HCEC 1CT (cell line): Measurements from ENCODE around the gene AVL9.
A peak's percentile ranks its signal among the peaks of the same experiment; 100 is the strongest.
"Not testable (repeated sequence)": the region's sequence is repeated elsewhere in the genome, so short reads cannot be mapped to it uniquely, and the experiment has no call there.

ENCODE experiments used
- DNase-seq: peaks from one replicate; pipeline ENCODE4 v3.0.0-alpha.2; 2017

The AVL9 gene

DNA sequence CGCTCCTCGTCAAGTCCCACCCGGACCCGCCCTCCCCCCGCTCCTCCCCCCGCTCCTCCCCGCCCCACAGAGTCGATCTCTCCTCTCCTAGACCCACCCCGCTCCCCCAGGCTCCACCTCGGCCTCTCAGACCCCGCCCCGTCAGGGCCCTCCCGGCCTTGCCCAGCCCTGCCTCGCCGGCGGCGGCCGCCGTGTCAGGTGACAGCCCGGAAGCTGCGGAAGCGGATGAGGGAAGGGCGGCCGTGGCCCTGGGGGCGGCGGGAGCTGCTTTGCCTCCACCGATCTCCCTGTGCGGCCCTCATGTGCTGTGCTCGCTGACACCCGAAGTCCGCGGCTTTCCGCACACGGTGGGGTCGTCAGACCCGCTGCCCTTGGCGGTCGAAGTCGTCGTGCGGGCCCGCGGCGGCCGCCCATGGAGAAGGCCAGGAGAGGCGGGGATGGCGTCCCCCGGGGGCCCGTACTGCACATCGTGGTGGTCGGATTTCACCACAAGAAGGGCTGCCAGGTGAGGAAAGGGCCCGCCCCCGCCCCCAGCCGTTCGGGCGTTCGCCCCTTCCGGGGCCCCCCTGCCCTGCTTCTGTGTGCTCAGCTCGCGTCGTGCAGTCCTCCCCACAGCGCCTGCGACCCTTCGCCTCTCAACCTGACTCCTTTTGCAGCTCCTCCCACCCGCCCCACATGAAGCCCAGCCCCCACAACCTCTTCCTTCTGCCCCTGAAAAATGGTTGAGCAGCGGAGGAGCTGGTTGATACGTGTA lies at the start of gene AVL9:
Gene AVL9 (plus strand): TSS at position 192 of the 754 bp plus-strand sequence. CDS start 221 bp downstream, at position 413.
- peak; percentile 96 for DNase-seq

DNA sequence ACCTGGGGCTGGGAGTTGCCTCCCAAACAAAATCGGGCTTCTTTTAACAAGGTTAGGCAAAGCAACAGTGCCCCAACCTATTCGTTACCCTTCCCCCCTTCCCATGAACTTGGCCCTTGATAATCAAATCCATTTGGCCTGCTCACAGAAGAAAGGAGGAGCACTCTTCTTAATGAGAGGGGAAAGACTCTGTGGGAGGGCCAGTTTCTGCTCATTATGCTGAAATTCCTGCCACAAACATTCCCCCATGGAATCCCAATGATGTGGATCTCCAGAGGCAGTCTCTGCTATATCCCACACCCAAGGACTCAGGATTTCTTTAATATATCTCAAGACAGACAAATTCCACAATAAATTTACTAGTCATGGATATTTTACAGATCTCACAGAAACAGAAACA lies 48.1 kb upstream of the AVL9 start:
- no peak for DNase-seq

DNA sequence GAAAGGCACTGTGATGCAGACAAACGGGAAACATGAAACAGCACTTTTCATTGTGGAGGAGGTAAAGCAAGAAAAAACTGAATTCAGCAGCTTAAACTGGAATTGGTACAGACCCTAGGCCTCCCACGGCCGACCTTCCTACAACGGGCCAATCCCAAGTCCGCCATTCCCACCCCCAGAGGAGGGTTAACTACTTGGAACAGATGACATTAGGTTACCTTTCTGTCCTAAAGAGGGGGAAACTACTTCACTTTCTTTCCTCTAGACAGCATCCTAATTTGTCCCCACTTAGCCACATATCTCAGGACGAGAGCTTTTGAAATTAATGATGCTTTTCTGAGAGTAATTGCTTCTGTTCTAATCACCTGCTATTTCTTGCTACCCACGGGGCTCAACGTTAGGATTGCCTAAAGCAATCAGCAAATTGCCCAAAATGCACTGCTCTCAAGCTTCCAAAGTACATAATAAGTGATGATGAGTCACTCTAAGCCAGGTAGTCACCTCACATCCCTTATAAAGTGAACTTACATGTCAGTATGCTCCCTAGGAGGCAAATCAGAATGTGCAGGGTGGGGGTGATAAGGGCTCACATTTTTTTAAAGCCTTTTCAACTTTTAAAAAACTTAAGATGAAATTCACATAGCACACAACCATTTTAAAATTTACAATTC lies 41.8 kb upstream of the AVL9 start:
- no peak for DNase-seq

DNA sequence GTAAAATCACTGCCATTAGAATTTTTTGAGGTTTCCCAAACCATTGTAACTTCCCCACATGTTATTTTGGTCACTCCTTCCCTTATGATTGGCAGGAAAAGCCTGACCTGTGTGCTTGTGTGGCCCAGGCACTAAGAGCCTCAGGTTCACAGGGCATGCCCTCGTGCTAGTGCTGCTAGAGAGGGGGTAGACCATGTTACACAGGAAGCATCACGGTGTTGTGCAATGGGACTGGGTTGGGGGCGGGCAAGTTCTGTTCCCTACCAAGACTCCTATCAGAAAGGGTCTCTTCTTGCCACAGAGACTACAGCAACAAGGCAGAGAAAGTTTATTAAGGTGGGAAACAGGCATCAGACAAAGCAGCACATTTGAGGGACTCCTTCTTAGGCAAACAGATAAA lies 37.3 kb upstream of the AVL9 start:
- no peak for DNase-seq

DNA sequence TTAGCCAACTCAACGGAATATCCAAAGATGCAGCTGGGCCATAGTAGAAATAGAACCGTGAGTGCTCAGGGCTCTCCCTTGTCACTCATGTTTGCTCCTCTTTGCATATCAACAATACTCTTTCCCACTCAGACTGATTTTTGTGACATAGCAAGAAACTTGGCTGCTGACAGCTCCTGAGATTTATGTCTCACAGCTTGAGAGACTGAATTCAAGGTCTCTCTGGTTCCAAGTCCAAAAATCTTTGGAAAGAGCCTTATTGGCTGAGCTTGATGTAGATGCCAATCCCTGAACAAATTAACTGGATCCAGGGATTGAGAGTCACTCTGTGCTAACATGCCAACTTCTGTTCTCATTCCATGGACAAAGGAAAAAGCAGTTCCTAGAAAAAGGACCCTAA lies 35.5 kb upstream of the AVL9 start:
- no peak for DNase-seq

DNA sequence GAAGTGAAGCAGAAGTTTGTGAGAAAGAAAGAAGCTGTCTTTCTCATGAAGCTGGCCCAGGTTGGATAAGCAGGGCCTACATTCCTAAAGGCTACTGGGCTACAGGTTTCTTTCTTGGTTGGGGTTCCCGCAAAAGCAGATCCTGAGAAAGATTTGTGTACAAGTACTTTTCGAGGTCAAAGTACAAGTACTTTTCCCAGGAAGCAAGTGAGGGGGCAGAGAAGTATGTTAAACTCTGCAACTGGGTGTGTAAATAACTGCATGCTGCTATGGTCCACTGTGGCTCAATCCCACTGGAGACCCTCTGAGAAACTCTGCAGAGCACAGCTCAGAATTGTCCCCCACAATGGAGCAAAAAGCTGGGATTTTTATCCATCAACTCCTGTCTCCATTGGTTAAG lies 33.8 kb upstream of the AVL9 start:
- DNase-seq: no peak

DNA sequence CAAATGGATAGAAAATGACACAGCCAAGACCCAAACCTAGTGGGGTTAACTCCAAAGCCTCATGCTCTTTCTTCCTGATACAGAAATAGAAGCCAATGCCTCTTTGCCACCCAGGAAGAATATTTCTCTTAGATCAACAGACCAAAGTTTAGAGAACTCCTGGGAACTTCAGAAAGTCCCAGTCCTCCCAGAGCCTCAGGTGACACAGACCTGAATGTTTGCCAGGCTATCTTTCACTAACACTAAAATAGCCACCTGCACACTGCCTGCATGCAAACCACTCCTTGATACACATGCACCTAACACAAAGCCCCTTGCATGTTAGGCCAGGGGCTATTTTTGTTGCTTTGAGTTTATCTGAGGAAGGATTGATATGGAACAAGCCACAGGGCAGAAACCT lies 32.8 kb upstream of the AVL9 start:
- DNase-seq: no peak

DNA sequence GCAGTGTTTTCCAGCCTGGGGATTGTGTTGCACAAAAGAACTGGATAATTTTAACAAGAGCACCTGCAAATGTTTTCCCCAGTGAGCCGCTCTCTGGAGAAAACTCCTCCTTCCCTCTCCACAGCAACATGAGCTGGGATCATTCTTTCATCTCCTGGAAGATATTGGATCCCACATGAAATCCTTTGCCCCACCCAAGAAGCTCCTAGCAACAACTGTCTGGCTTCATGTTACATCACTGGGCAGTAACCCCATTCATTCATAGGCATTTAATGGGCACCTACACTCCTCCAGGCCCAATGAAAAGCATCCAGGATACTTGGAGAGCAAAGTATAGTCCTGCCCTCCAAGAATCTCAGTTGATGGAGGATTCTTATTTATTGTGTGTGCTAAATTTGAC lies 32.3 kb upstream of the AVL9 start:
- DNase-seq: no peak

DNA sequence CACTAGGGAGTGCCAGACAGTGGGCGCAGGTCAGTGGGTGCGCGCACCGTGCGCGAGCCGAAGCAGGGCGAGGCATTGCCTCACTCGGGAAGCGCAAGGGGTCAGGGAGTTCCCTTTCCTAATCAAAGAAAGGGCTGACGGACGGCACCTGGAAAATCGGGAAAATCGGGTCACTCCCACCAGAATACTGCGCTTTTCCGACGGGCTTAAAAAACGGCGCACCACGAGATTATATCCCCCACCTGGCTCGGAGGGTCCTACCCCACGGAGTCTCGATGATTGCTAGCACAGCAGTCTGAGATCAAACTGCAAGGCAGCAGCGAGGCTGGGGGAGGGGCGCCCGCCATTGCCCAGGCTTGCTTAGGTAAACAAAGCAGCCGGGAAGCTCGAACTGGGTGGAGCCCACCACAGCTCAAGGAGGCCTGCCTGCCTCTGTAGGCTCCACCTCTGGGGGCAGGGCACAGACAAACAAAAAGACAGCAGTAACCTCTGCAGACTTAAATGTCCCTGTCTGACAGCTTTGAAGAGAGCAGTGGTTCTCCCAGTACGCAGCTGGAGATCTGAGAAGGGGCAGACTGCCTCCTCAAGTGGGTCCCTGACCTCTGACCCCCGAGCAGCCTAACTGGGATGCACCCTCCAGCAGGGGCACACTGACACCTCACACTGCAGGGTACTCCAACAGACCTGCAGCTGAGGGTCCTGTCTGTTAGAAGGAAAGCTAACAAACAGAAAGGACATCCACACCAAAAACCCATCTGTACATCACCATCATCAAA lies 30.5 kb upstream of the AVL9 start:
- DNase-seq: not testable (repeated sequence)

DNA sequence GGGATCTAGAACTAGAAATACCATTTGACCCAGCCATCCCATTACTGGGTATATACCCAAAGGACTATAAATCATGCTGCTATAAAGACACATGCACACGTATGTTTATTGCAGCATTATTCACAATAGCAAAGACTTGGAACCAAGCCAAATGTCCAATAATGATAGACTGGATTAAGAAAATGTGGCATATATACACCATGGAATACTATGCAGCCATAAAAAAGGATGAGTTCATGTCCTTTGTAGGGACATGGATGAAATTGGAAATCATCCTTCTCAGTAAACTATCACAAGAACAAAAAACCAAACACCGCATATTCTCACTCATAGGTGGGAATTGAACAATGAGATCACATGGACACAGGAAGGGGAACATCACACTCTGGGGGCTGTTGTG lies 25.3 kb upstream of the AVL9 start:
- DNase-seq: not testable (repeated sequence)

DNA sequence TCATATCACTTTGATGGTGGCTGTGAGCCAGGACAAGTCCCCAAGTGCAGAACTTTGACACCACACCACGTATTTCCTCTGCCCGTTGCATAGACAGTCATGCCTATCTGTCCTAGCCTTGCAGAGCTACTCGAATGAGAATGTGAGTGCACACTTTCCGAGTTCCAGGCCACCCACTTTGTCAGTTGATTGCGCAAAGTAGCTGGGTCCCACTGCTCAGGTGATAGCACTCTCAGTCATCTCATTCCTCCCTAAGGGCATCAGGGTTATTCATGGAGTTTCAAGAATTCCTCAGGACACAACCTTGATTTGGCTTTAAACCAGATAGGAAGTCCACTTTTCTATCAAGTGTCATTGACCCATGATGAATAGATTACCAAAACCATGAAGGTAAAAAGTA lies 24.4 kb upstream of the AVL9 start:
- DNase-seq: no peak

DNA sequence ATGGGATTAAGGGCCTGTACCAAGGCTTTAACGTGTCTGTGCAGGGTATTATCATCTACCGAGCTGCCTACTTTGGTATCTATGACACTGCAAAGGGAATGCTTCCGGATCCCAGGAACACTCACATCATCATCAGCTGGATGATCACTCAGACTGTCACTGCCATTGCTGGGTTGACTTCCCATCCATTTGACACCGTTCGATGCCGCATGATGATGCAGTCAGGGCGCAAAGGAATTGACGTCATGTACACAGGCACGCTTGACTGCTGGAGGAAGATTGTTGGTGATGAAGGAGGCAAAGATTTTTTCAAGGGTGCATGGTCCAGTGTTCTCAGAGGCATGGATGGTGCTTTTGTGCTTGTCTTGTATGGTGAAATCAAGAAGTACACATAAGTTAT lies 23.3 kb upstream of the AVL9 start:
- DNase-seq: no peak

DNA sequence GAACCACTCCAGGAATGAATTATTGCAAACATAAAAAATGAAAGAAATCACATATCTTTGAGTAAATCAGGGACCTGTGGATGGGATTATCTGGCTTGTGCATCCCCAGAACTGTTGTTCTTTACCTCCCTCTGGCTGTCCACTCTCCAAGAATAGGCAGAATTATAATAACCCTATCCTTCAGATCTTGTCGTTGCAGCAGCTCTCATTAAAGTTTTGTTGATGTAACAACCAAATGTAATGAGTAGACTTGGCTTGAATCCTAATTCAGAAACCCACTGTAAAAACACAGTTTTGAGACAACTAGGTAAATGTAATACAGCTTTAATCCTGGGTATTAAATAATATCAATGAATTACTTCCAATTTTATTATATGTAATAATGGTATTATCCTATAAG lies 21.3 kb upstream of the AVL9 start:
- no peak for DNase-seq

DNA sequence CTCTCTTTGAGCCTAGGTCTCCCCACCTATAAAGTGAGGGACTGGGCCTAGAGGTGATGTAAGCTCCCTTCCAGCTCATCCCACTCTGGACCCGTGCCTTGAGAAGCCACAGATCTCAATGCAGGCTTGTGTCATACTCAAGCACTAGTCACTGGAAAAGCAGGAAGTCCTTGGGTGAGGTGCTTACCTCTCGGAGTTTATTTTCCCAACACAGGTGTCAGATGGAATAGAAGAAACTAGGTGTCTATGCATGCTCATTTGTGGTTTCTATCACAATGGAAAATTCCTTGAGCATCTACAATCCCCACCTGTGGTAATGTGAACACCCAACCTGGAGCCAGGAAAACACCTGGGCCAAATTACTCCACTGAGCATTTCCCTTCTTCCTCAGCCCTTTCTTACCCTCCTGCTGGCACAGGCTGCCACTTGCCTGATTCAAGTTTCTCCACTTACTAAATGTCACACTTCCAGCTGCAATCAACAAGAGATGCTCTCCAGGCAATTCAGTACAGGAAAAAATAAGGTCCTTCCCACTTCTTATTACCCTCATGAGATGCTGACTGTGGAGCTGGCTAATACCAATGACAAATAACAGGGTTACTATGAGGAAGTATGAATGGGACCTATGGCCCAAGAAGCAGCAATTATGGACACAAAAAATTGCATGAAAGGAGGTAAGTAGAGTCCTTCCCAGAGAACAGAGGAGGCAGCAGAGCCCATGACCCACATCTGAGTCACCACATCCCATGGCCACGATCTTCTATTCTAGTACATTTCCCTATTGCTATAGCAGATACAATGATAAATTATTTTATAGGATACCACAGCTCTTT lies 18.3 kb upstream of the AVL9 start:
- peak; percentile 24 for DNase-seq

DNA sequence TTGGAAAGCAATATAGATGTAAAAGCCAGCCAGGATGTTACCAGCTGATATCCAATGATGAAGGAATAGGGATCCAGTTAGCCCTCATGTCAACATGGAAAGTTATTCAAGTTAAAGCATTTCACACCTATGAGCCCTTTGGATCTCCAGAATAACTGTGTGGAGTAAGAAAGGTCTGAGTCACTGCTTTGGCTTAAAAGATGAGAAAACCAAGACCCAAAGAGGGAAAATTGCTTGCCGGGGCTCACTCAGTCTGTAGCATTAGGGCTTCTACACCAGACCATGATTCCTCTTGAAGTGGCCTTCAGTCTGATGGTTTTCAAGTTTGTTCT lies 17.7 kb upstream of the AVL9 start:
- DNase-seq: no peak

DNA sequence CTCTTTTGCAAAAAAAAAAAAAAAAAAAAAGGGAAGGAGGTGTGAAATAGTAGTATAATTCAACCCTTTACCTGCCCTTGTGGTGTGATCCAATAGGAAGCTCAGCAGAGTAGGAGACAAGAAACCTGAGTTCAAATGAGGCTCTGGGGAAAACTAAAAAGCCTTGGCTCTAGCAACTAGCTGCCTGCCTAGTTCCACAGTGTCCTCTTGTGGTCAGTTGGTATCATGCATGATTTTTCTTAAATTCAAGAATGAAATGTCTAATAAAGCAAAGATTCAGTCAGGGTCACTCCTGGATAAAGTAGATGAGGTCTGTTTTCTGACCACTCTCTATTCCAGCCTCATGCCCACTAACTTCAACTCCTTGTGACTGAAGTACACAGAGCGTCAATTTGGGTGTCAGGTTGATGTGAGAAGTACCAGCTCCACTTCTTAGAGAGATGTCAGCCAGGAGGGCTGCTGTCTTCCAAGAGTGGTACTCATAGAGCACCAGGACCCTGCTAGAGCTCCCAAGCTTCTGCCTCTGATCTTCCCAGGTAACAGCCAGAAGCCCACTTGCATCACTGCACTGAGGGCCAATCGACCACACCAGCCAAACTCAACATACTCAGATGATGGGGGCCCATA lies 15.6 kb upstream of the AVL9 start:
- DNase-seq: peak; percentile 43

DNA sequence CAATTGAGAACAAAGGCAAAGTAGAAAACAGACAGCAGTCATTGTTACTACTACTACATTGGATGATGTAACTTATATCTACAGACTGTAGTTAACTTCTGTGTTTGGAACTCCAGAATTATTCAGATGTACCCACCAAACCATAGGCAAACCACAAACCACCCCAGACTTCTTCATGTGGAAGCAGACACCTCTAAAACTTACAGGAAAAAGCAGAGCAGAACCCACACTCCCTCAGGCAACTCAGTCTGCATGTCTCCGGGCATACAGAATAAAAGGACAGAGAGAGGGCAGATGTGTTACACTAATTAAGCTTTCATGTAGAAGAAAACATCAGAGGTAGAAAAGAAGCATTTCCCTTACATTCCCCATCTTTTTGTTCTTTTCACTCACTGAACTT lies 14.1 kb upstream of the AVL9 start:
- no peak for DNase-seq

DNA sequence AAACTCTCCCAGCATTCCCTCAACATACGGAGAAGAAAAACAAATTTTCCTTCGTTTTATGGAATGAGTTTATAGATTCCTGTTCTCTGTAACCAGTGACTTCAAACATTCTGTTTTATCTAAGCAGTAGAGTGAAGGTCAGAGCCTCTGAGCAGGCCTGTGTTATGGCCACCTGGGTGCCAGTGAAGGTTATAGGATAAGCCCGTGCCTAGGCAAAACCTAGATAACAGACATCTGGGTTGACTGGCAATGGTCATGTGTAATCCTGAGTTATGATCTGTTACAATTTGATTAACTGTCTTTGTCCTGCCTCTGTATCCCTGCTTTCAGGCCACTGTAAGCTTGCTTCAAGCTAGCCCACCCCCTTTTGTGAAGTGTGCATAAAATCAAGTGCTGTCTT lies 13.4 kb upstream of the AVL9 start:
- DNase-seq: no peak

DNA sequence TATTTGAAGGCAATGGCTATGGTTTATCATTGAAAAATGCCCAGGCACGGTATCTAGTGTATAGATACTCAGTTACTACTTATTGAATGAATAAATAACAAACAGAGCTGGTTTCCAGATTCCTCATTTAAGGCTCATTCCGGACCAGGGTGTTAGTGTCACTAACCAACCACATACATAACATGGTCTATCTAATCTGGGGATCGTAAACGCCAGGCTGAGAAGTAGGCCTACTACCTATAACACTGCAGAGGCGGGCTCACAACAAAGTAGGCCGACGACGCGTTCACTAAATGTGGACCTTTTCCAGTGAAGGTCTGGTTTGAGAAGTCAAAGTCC lies 5.5 kb upstream of the AVL9 start:
- no peak for DNase-seq

DNA sequence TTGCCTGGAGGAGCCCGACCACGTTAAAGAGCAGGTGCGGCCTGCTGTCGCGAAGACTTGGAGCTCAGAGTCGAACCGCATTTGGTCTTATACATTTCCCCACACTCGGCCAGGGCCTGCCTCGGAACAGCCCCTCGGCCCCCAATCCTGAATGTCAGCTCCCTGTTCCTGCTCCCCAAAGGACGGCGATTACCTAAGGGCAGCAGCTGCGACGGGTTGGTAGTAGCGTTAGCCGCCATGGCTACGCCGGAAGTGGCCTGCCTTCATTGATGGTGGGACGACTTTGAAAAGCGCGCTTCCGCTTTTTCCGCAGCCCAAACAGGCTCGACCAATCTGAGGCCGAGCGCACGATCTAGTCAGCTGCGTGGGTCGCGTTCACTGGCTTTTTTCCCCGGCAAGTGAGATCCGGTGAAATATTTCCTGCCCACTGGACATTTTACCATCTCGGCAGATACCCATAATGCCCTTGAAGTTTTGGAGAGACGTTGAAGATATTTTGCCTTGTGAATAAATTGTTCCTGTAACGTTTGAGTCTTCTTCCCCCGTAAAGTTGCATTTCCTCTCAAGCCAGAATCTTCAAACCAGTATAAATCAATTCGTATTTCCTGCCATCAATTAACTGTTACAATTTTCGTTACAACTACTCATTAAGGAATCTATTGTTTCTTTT lies 5.0 kb upstream of the AVL9 start, which contains the start of gene LSM5:
Gene LSM5 (minus strand): TSS at position 254 of the 670 bp plus-strand sequence. CDS start 15 bp downstream, at position 239.
- peak; percentile 92 for DNase-seq

DNA sequence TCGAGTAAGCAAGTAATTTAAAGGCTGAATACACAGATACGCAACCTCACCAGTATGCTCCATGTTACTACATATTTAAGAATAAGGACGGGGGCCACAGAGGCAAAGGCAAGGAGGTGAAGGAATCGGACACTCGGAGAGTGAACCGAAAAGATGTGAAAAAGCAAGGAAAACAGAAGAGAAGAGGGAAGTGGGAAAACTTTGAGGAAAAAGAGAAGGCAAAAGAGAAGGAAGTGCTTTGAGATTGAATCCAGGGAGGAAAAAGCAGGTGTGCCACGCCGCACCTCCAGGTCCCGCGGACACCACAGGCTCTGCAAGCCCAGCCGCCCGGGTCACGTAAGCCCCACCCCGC lies 367 bp upstream of the AVL9 start:
- DNase-seq: no peak
